ENCODE data around the gene PAPPA2. TPM values are rescaled to one million over a fixed set of nuclear protein-coding genes. Genes with fewer than 3 reads are reported as not detected.

Gene PAPPA2
- total RNA-seq, 1 donor from 2014 or later, result not detected

- no peaks in the 10 kb centered on the region for H3K36me3 Mint-ChIP-seq (ENCODE audit: low read depth)
- H3K4me1 Mint-ChIP-seq, result no peaks in the 10 kb centered on the region
- H3K9me3 Mint-ChIP-seq, result no peaks in the 10 kb centered on the region
- H3K4me3 Mint-ChIP-seq, result no peak overlapping the region
- no peak for DNase-seq
- no peaks in the 10 kb centered on the region for H3K27me3 Mint-ChIP-seq
- intact Hi-C loops (cut with micrococcal nuclease), result no loop called here
- H3K27ac Mint-ChIP-seq, result no peak overlapping the region
Observed at GRCh38 chr1:176885341-176885740, 422.4 kb downstream of the PAPPA2 start.

- intact Hi-C loops (cut with micrococcal nuclease), result no loop called here
- H3K4me3 Mint-ChIP-seq, result no peak overlapping the region
- H3K27me3 Mint-ChIP-seq, result no peaks in the 10 kb centered on the region
- H3K27ac Mint-ChIP-seq, result no peak overlapping the region
- H3K36me3 Mint-ChIP-seq (ENCODE audit: low read depth), result no peaks in the 10 kb centered on the region
- H3K9me3 Mint-ChIP-seq, result no peaks in the 10 kb centered on the region
- no peaks in the 10 kb centered on the region for H3K4me1 Mint-ChIP-seq
- no peak for DNase-seq
Observed at GRCh38 chr1:176885751-176886150, 422.8 kb downstream of the PAPPA2 start.

- Mint-ChIP-seq H3K36me3 (ENCODE audit: low read depth) (no peaks in the 10 kb centered on the region), H3K27ac (no peak overlapping the region), H3K4me3 (no peak overlapping the region), H3K4me1 (no peaks in the 10 kb centered on the region), H3K27me3 (no peaks in the 10 kb centered on the region), H3K9me3 (no peaks in the 10 kb centered on the region)
- intact Hi-C loops (cut with micrococcal nuclease), result no loop called here
- DNase-seq, result no peak
Observed at GRCh38 chr1:176888471-176889032, 425.6 kb downstream of the PAPPA2 start.

GRCh38 chr1:176893625-176894352 lies 430.8 kb downstream of the PAPPA2 start:
- peaks cover 4% of the 10 kb centered on the region for H3K4me1 Mint-ChIP-seq
- peaks cover 3% of the 10 kb centered on the region for H3K27me3 Mint-ChIP-seq
- H3K9me3 Mint-ChIP-seq, result no peaks in the 10 kb centered on the region
- H3K4me3 Mint-ChIP-seq, result no peak overlapping the region
- no peak overlapping the region for H3K27ac Mint-ChIP-seq
- DNase-seq, result no peak
- intact Hi-C loops (cut with micrococcal nuclease), result no loop called here
- H3K36me3 Mint-ChIP-seq (ENCODE audit: low read depth), result no peaks in the 10 kb centered on the region

GRCh38 chr1:176894450-176894849 lies 431.5 kb downstream of the PAPPA2 start:
- Mint-ChIP-seq H3K27ac (no peak overlapping the region), H3K4me1 (peaks cover 4% of the 10 kb centered on the region), H3K36me3 (ENCODE audit: low read depth) (no peaks in the 10 kb centered on the region), H3K9me3 (no peaks in the 10 kb centered on the region), H3K4me3 (no peak overlapping the region), H3K27me3 (peaks cover 3% of the 10 kb centered on the region)
- DNase-seq, result no peak
- intact Hi-C loops (cut with micrococcal nuclease), result no loop called here

Data from activated CD4-positive, alpha-beta T cell treated with anti-CD3 and anti-CD28 coated beads, Interleukin-2, amount 10 ng/mL, durations not matched to agents 24 days and 14 days (primary cell).